ENCODE data around the gene TMEM259. TPM values are rescaled to one million over a fixed set of nuclear protein-coding genes. Genes with fewer than 3 reads are reported as not detected.
A peak's percentile ranks its signal among the peaks of the same experiment; 100 is the strongest.

Gene TMEM259
- total and polyA plus RNA-seq, 2 of the 13 experiments (the other 11 are each of a cell fraction or from before 2014, with no cell fraction given): 64.7 to 164 TPM

DNA sequence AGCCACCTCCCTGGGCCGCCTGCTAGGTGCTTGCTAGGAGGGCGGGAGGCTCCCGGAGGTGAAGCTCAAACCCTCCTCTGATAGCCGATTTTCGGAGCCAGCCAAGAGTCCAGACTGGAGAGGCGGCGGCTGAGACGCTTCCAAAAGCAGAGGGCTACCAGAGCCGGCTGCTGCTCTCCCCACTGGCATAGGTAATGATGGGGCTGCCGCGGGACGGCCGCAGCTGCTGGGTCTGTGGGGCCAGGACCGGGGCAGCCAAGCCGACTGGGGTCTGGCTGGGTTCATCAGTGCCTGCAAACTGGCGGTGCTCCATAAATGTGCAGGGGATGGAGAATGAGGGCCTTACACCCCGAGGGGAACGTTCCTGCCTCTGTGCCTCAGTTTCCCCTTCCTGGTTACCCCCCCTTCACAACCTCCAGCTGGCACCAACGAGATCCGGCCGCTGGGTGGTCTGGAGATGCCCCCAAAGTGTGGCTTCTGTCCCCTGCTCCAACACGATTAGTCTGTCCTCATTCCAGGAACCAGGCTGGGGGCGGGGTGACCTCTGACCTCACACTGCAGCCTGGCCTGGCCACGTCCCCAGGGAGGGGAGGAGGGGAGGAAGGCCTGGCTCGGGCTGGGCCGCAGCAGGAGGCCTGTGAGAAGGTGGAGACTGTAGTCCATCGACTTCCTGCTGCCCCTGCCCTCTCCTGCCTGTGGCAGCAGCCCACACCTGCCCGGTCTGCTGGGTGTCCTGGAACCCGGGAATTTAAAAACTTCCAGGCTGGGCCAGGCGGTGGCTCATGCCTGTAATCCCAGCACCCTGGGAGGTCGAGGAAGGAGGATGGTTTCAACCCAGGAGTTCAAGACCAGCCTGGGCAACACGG lies 40.6 kb downstream of the TMEM259 start (continued):
- TF ChIP-seq ZNF407 (CRISPR knock-in tag; IDR thresholded peaks at IDR 0.05; ENCODE audit: not compliant biosample characterization) (peak; percentile 34), MXD3 (CRISPR knock-in tag; IDR thresholded peaks at IDR 0.05) (peak; percentile 76; the same call in 1 of the 2 replicates), DBP (CRISPR knock-in tag; IDR thresholded peaks at IDR 0.05; ENCODE audit: not compliant biosample characterization) (no peak), HNRNPH1 (optimal IDR thresholded peaks at IDR 0.05; ENCODE audit: low read depth, low read length) (no peak), MIER3 (CRISPR knock-in tag; IDR thresholded peaks at IDR 0.05; ENCODE audit: borderline replicate concordance) (peak; percentile 84; the same call in 1 of the 2 replicates), ZNF616 (CRISPR knock-in tag; IDR thresholded peaks at IDR 0.05; ENCODE audit: low read depth) (no peak), FOXO4 (CRISPR knock-in tag; conservative IDR thresholded peaks at IDR 0.05) (no peak), RORA (CRISPR knock-in tag; IDR thresholded peaks at IDR 0.05) (no peak), ZNF713 (CRISPR knock-in tag; IDR thresholded peaks at IDR 0.05) (no peak), FOSL2 (CRISPR knock-in tag; IDR thresholded peaks at IDR 0.05) (peak; percentile 63), RNF219 (CRISPR knock-in tag; IDR thresholded peaks at IDR 0.05) (no peak)

Measured in HepG2 (cell line).